GM18867 (cell line): ENCODE results near the gene MAGEF1.

Experiments
- ATAC-seq: cut with Tn5 transposase; IDR thresholded peaks from one replicate; pipeline ENCODE4 v1.9.1; 2021; ENCODE audit warnings: mild to moderate bottlenecking, moderate library complexity; ENCODE audit not compliant: unreplicated experiment

Gene MAGEF1

GRCh38 chr3:184691397-184692231, 20.2 kb downstream of the MAGEF1 start:
- ATAC-seq: no peak

- ATAC-seq: no peak
Measured at GRCh38 chr3:184690192-184690883, 21.5 kb downstream of the MAGEF1 start.

GRCh38 chr3:184688882-184689271, 23.0 kb downstream of the MAGEF1 start:
- ATAC-seq: no peak

GRCh38 chr3:184688251-184688881, 23.5 kb downstream of the MAGEF1 start:
- no peak for ATAC-seq

GRCh38 chr3:184687363-184688015, 24.4 kb downstream of the MAGEF1 start:
- ATAC-seq: no peak

- no peak for ATAC-seq
Measured at GRCh38 chr3:184685646-184686045, 26.2 kb downstream of the MAGEF1 start.

GRCh38 chr3:184685055-184685454, 26.8 kb downstream of the MAGEF1 start:
- ATAC-seq: no peak

GRCh38 chr3:184683900-184684560, 27.8 kb downstream of the MAGEF1 start:
- no peak for ATAC-seq

- no peak for ATAC-seq
Measured at GRCh38 chr3:184683234-184683633, 28.6 kb downstream of the MAGEF1 start.

- ATAC-seq: no peak
Measured at GRCh38 chr3:184682671-184683070, 29.2 kb downstream of the MAGEF1 start.

- no peak for ATAC-seq
Measured at GRCh38 chr3:184680385-184681345, 31.2 kb downstream of the MAGEF1 start.

GRCh38 chr3:184679056-184679816, 32.6 kb downstream of the MAGEF1 start:
- no peak for ATAC-seq

GRCh38 chr3:184678317-184679055, 33.4 kb downstream of the MAGEF1 start:
- ATAC-seq: no peak

GRCh38 chr3:184677344-184678316, 34.2 kb downstream of the MAGEF1 start:
- no peak for ATAC-seq

- no peak for ATAC-seq
Measured at GRCh38 chr3:184676927-184677326, 34.9 kb downstream of the MAGEF1 start.

- ATAC-seq: no peak
Measured at GRCh38 chr3:184674626-184675025, 37.2 kb downstream of the MAGEF1 start.
